NCI-H2227 (cell line): ENCODE results near the gene CSE1L.
A peak's percentile ranks its signal among the peaks of the same experiment; 100 is the strongest.
"Not testable (repeated sequence)": the region's sequence is repeated elsewhere in the genome, so short reads cannot be mapped to it uniquely, and the experiment has no call there.

Source experiments
- DNase-seq: peaks from one replicate; lab custom pipeline; 2025; ENCODE audit not compliant: unreplicated experiment; lab: John Stamatoyannopoulos, UW

The CSE1L gene

DNA sequence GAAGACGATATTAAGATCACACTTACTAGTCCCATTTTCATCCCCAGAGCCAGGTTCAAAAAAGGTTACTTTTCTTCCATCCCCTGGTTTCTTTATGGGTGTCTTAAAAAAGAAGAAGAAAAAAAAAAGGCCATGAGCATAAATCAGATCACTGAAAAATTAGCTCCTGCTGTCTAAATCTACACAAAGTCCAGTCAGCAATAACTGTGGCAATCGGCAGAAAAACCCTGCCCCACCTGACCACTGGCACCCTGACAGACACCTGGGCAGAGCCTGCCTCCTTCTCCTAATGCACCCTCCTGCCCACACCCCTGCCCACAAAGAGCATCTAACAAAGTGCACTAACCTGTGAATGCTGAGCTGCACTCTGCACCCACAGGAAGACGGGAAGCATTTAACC, 72.2 kb downstream of the CSE1L start:
- no peak for DNase-seq

DNA sequence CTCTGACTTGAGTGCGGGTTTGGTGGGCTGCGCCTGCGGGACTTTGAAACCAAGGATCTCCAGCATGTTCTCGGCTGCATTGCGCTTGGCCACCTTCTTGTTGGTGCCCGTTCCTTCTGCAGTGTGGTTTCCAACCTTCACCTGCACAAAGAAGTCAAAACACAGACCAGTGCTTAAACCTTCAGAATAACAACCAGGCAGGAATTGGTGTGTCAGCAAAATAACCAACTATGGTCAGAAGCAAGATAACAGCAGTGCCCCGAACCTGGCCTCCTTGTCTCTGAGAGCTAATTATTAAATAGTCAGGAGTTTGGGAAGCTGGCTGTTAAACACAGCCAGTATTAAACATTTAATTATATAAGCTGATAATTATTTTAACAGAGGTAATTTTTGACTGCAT, 73.9 kb downstream of the CSE1L start:
- no peak for DNase-seq

GRCh38 chr20:49122920-49123319, 76.8 kb downstream of the CSE1L start:
- DNase-seq = no peak

DNA sequence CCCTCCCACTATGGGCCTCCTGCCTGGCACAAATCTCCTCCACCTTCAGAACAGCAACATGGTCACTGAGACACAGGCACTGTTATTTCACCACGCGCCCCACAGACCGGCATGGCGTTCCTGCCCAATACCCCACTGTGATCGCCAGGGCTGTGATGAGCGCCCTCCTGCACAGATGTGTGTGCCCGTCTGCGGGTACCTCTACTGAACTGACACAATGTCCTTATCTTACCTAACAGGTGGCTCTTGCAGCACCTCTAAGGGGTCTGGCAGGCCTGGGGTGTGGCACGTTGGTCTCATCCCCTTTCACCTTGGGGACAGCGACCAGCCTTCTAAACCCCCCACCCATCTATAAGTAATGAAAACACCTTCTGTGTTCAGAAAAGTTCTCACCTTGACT, 77.9 kb downstream of the CSE1L start:
- DNase-seq = no peak

- DNase-seq = peak; percentile 67
These were observed 86.9 kb downstream of the CSE1L start for GRCh38 chr20:49132995-49133478.

DNA sequence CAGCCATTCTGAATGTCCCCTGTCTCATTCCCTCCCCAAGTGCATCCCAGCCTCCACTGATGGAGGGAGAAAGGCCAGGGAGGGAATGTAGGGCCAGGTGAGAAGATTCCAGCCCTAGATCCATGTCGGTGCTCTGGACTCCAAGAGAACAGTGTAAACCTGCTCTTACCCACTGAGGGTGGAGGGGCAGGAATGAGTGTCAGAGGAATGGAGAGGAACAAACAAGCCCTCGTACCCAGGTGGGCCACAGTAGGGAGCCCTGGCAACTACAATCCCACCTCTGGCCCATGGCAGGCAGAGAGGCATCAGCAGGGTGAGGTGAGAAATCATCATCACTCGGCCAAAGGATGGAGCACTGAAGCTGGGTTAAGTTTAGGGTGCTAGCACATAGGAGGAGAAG, 87.5 kb downstream of the CSE1L start:
- DNase-seq = no peak

GRCh38 chr20:49134797-49135196, 88.7 kb downstream of the CSE1L start:
- DNase-seq = not testable (repeated sequence)

DNA sequence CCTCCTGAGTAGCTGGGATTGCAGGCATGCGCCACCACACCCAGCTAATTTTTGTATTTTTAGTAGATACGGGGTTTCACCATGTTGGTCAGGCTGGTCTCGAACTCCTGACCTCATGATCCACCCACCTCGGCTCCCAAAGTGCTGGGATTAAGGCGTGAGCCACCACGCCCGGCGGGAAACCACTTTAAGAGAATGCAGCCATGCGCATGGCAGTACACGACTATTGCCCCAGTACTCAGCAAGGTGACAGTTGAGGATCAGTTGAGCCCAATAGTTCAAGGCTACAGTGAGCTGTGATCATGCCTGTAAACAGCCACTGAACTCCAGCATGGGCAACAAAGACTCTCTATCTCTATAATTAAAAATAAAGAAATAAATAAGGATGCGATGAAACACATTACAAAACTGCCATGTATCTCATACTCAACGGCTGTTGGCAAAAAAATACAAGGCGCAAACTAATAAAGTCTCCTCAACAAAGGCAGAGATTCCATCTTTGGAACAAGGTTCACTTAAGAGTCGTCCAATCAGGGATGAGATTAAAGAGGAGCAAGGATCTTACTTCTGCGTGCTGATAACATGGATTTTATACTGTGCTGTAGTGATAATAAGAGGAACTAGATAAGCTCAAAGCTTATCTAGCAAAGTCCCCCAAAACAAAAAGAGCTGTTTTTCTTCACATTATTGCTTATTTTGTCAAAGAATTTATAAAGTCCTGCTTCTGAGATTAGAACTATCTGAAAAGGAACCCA, 90.9 kb downstream of the CSE1L start:
- no peak for DNase-seq

GRCh38 chr20:49138431-49138830, 92.3 kb downstream of the CSE1L start:
- no peak for DNase-seq

- no peak for DNase-seq
These were observed 94.3 kb downstream of the CSE1L start for GRCh38 chr20:49140411-49140810.

GRCh38 chr20:49140834-49141233, 94.7 kb downstream of the CSE1L start:
- DNase-seq = no peak
